Ovary (tissue), 9 donors: ENCODE data around the gene GPR33. TPM values are rescaled to one million over a fixed set of nuclear protein-coding genes. Genes with fewer than 3 reads are reported as not detected.
"Not testable (repeated sequence)": the region's sequence is repeated elsewhere in the genome, so short reads cannot be mapped to it uniquely, and the experiment has no call there.

Experiments
- DNase-seq, 5 donors: peaks; one replicate each; pipeline ENCODE4 v3.0.0-alpha.2; 2019 to 2020
- H3K27ac ChIP-seq, 2 donors: fragments of 200-600 bp; one replicate each; pipeline versions ENCODE4 v1.5.1 to v1.8.0; 2019 to 2022
- H3K27me3 ChIP-seq: fragments of 200-600 bp; one replicate; pipeline ENCODE4 v1.8.0; 2022
- H3K36me3 ChIP-seq: fragments of 200-600 bp; sonication (generic); one replicate; pipeline ENCODE4 v1.5.1; 2019
- H3K4me1 ChIP-seq: one replicate; pipeline ENCODE4 v1.8.1; 2013; ENCODE audit warnings: mild to moderate bottlenecking, moderate library complexity; ENCODE audit not compliant: insufficient read depth
- H3K4me3 ChIP-seq: fragments of 200-600 bp; sonication (generic); one replicate; pipeline ENCODE4 v1.5.1; 2017
- H3K9me3 ChIP-seq, 2 donors: fragments of 200-600 bp in 1 of 2; sonication (generic) in 1 of 2; one replicate each; pipeline versions ENCODE4 v1.5.1 to v1.8.1; 2013 to 2019; ENCODE audit warnings: mild to moderate bottlenecking in 1 of 2, moderate library complexity in 1 of 2
- EP300 ChIP-seq: sonication (generic); formaldehyde crosslinking; IDR thresholded peaks from one replicate; pipeline ENCODE4 v1.6.1; 2017; ENCODE audit warnings: antibody characterized with exemption
- POLR2A ChIP-seq: fragments of 450-650 bp; IDR thresholded peaks from one replicate; pipeline ENCODE4 v1.6.1; 2017; ENCODE audit warnings: antibody characterized with exemption, mild to moderate bottlenecking, moderate library complexity
- WGBS, 3 donors: extraction: QIAGEN DNeasy Blood & Tissue Kit in 1 of 3; methylation state at CpG; one replicate each; pipeline versions ENCODE4 v1.1.5 to v1.1.7; 2013 to 2017; 5-methylcytosine and 5-hydroxymethylcytosine counted together
- intact Hi-C, 4 donors: fragments of 100-400 bp; cut with DNase I; formaldehyde crosslinking; loops; one replicate each; pipeline versions ENCODE4 v1.11.0 to v1.15.1; 2022 to 2023
- polyA plus RNA-seq, 2 donors: library from polyadenylated mRNA; stranded (reverse); fragments of 200-250 nt in 1 of 2; fragments of 350-450 nt in 1 of 2; fragmentation: Illumina TruSeq in 1 of 2; extraction: RNeasy Lipid Tissue Mini Kit (QIAGEN cat#74804) in 1 of 2; gene quantifications; one replicate each; pipeline ENCODE4 v1.2.3, GENCODE V29; 2013 to 2014
- total RNA-seq, 7 donors: library from RNA; depleted of rRNA in 2 of 7; stranded (reverse); fragments of >200 nt in 2 of 7; fragmentation: NEBNext Ultra II Directional in 3 of 7; extraction: Animal tissue kit (Norgen Biotek cat#: 25700) in 3 of 7; gene quantifications; one replicate each; pipeline versions ENCODE4 v1.1.0 to v1.2.4, GENCODE V29; 2016 to 2023
- TF ChIP-seq, protein P1 (sequence below), 3 donors: fragments of 450-650 bp in 2 of 3; fragments of 200-600 bp in 1 of 3; IDR thresholded peaks; one replicate each; pipeline versions ENCODE4 v1.5.1 to v1.8.0; 2016 to 2022; ENCODE audit warnings: antibody characterized with exemption in 3 of 3, mild to moderate bottlenecking in 1 of 3
- donor health status: DM: no; HTN: no; CAD: no; lungs with moderate emphysema.
- donor health status: DM: no; HTN: no; CAD: no.
- donor health status: Bipolar disorder and iron deficiency.
- donor health status: DM: yes; HTN: yes; CAD: no.
- donor health status: DM: no; HTN: no; CAD: no.
- donor health status: DM: yes; HTN: yes; CAD: no.

GPR33 gene
- total and polyA plus RNA-seq, 9 donors: not detected

DNA sequence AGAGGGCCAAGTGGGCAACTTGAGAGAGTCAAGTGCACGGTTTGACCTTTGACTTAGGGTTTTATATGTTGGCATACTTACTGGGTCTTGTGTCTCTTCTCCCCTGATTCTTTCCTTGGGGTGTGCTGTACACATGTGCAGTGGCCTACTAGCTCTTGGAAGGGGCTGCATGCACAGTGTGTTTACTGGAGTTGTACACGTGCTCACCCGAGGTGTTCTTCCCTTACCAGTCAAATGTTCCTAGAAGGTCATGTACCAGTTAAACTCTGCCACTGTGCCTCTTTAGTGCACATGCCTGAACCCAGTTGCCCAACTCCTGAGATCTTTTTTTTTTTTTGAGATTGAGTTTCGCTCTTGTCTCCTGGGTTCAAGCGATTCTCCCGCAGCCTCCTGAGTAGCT lies 21.3 kb downstream of the GPR33 start:
- H3K36me3 ChIP-seq: no peaks in the 10 kb centered on the region
- no peaks in the 10 kb centered on the region for H3K4me1 ChIP-seq
- intact Hi-C loops: no loop called here
- H3K4me3 ChIP-seq: no peak overlapping the region
- DNase-seq: no peak
- no peak overlapping the region for H3K27ac ChIP-seq
- TF ChIP-seq EP300 (no peak), POLR2A (no peak)
- TF ChIP-seq, protein P1, sequence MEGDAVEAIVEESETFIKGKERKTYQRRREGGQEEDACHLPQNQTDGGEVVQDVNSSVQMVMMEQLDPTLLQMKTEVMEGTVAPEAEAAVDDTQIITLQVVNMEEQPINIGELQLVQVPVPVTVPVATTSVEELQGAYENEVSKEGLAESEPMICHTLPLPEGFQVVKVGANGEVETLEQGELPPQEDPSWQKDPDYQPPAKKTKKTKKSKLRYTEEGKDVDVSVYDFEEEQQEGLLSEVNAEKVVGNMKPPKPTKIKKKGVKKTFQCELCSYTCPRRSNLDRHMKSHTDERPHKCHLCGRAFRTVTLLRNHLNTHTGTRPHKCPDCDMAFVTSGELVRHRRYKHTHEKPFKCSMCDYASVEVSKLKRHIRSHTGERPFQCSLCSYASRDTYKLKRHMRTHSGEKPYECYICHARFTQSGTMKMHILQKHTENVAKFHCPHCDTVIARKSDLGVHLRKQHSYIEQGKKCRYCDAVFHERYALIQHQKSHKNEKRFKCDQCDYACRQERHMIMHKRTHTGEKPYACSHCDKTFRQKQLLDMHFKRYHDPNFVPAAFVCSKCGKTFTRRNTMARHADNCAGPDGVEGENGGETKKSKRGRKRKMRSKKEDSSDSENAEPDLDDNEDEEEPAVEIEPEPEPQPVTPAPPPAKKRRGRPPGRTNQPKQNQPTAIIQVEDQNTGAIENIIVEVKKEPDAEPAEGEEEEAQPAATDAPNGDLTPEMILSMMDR (IDR thresholded peaks at IDR 0.05): no peak
- H3K9me3 ChIP-seq: no peaks in the 10 kb centered on the region
- no peaks in the 10 kb centered on the region for H3K27me3 ChIP-seq
- WGBS, 3 donors: 89 to 90% (median 89%) methylated on average over 6 of the region's 6 CpGs

DNA sequence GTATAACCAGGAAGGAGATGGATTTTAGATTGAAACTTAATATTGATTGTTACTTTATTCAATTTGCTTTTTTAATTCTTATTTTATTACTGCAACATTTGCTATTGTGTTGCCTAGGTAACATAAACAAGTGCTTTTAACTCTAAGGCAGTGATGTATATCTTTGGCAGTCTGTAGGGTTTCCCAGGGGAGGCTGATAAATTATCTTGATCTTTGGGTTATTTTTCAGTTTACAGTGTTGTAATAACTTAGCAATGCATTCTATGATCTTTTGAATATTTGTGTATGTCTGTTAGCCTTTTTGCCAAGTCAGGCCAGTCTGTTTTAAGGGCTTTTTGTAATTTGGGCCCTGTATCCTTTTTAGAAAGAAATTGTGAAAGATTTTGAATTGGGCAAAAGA lies 22.7 kb downstream of the GPR33 start:
- no peak for TF ChIP-seq POLR2A
- TF ChIP-seq, protein P1 (IDR thresholded peaks at IDR 0.05): no peak
- no peak for TF ChIP-seq EP300
- H3K9me3 ChIP-seq: no peaks in the 10 kb centered on the region
- intact Hi-C loops: no loop called here
- H3K4me1 ChIP-seq: no peaks in the 10 kb centered on the region
- no peak overlapping the region for H3K27ac ChIP-seq
- H3K27me3 ChIP-seq: no peaks in the 10 kb centered on the region
- no peak overlapping the region for H3K4me3 ChIP-seq
- H3K36me3 ChIP-seq: no peaks in the 10 kb centered on the region
- no peak for DNase-seq

DNA sequence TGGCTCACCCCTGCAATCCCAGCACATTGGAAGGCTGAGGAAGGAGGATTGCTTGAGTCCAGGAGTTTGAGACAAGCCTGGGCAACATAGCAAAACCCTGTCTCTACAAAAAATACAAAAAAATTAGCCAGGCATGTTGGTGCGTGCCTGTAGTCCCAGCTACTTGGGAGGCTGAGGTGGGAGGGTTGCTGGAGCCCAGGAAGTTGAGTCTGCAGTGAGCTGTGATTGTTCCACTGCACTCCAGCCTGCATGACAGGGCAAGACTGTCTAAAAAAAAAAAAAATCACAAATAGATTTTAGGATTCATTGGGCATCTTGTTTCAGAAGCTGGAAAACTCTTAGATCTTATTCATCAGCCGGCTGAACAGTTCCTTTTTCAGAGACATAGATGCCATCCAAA lies 25.4 kb downstream of the GPR33 start:
- 80 to 82% (median 80%) methylated on average over 2 of the region's 2 CpGs for WGBS, 3 donors
- DNase-seq, H3K27me3 ChIP-seq, H3K4me1 ChIP-seq, intact Hi-C loops, H3K27ac ChIP-seq, H3K36me3 ChIP-seq, H3K4me3 ChIP-seq, H3K9me3 ChIP-seq: not testable (repeated sequence)

DNA sequence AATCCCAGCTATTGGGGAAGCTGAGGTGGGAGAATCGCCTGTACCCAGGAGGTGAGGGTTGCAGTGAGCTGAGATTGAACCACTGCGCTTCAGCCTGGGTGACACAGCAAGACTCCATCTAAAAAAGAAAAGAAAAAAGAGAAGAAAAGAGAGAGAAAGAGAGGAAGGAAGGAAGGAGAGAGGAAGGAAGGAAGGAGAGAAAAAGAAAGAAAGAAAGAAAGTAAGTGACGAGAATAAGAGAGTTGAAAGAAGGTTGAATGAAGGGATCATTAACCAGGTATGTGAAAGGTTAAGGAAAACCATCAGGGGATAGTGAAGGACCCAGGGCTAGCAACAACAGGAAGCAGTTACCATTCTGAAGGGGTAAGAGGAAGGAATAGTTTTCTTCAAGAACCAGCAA lies 26.3 kb downstream of the GPR33 start:
- Histone ChIP-seq H3K4me1 (no peaks in the 10 kb centered on the region), H3K27ac (no peak overlapping the region), H3K36me3 (no peaks in the 10 kb centered on the region), H3K9me3 (no peaks in the 10 kb centered on the region), H3K4me3 (no peak overlapping the region), H3K27me3 (no peaks in the 10 kb centered on the region)
- no peak for DNase-seq
- intact Hi-C loops: no loop called here
- WGBS, 3 donors: 85 to 94% (median 89%) methylated on average over 3 of the region's 3 CpGs
- TF ChIP-seq, protein P1 (IDR thresholded peaks at IDR 0.05): no peak
- TF ChIP-seq POLR2A (no peak), EP300 (no peak)

DNA sequence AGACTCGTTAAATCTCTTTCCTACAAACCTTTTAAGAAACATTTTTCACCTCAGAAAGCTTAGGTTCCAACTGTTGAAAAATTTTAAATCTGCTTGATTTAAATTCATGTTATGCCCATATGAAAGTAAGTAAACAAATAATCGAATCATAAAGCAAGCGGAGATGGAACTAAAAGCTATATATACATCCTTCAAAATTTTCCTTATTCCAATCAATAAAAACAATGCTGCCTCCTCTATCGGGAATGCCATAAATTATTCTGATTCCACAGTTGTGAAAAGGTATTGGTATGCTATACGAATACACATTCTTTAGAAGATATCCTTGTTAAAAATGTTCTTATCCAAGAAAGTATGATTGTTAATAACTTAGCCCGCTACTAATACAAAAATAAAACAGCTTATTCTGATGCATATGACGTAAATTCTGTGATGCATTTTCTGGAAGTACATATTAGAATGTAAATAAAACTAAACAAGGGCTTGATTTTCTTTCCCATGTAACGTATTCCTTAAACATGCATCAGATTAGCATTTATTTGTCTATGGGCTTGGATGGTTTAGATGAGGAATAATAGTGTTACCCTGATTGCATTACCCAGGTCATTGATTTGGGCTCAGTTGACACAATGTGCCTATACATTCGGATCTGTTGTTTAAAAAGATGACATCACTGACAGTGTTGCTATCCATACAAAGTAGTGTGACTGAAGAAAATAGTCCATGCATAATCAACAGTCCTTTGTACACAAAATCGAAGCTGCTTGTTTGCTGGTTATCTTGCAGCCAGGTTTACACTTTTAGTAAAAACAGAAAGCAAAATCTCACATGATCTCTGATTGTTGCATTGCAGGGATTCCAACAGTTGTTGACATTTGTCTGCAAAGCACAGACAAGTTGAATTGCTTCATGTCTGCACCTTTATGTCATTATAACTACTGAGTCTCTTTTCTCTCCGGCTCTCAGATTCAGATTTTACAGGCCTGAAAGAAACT lies 29.9 kb downstream of the GPR33 start:
- WGBS, 3 donors: 36 to 45% (median 38%) methylated on average over 11 of the region's 11 CpGs
- DNase-seq: no peak
- H3K27me3 ChIP-seq: no peaks in the 10 kb centered on the region
- H3K9me3 ChIP-seq: no peaks in the 10 kb centered on the region
- no peaks in the 10 kb centered on the region for H3K36me3 ChIP-seq
- intact Hi-C loops: no loop called here
- H3K4me3 ChIP-seq: peak overlapping the region; percentile 85
- peaks cover 2% of the 10 kb centered on the region for H3K4me1 ChIP-seq
- TF ChIP-seq, protein P1 (IDR thresholded peaks at IDR 0.05): no peak
- TF ChIP-seq POLR2A: no peak
- TF ChIP-seq EP300: no peak
- H3K27ac ChIP-seq: peak overlapping the region in 1 of 2 donors; percentile 84
